Body of pancreas (tissue), 4 donors: Measurements from ENCODE around the gene FAM8A1. TPM values are rescaled to one million over a fixed set of nuclear protein-coding genes. Genes with fewer than 3 reads are reported as not detected.

Source experiments
- ATAC-seq: fragments of 150-250 bp; one replicate; pipeline ENCODE4 v1.9.1; 2016
- DNase-seq, 4 donors: peaks; one replicate each; pipeline ENCODE4 v3.0.0-alpha.2; 2019
- H3K27ac ChIP-seq, 4 donors: fragments of 200-600 bp; sonication (generic); 1 replicate in 3 of 4; 2 replicates in 1 of 4; pipeline versions ENCODE4 v1.5.1 to v1.6.1; 2016 to 2019; ENCODE audit warnings: mild to moderate bottlenecking in 1 of 4, mixed read lengths in 1 of 4, moderate library complexity in 1 of 4
- H3K27me3 ChIP-seq, 2 donors: fragments of 200-600 bp; sonication (generic); one replicate each; pipeline ENCODE4 v1.6.0; 2016; ENCODE audit warnings: mild to moderate bottlenecking in 1 of 2
- H3K36me3 ChIP-seq, 2 donors: fragments of 200-600 bp; sonication (generic); replicated peaks in 1 of 2; 2 replicates each; pipeline ENCODE4 v1.5.1; 2016; ENCODE audit warnings: low read depth in 2 of 2; ENCODE audit not compliant: insufficient read depth in 1 of 2
- H3K4me1 ChIP-seq: fragments of 200-600 bp; sonication (generic); one replicate; pipeline ENCODE4 v1.6.0; 2016
- H3K4me3 ChIP-seq, 2 donors: fragments of 200-600 bp; sonication (generic); 1 replicate in 1 of 2; 2 replicates in 1 of 2; pipeline ENCODE4 v1.5.1; 2016 to 2019
- H3K9me3 ChIP-seq, 3 donors: fragments of 200-600 bp; sonication (generic); 1 replicate in 2 of 3; 2 replicates in 1 of 3; pipeline ENCODE4 v1.5.1; 2016
- POLR2A ChIP-seq, 3 donors: fragments of 450-650 bp; IDR thresholded peaks; one replicate each; pipeline ENCODE4 v1.6.1; 2016; ENCODE audit warnings: antibody characterized with exemption in 3 of 3, mild to moderate bottlenecking in 2 of 3
- WGBS, 2 donors: methylation state at CpG; one replicate each; pipeline ENCODE4 v1.1.5; 2017; 5-methylcytosine and 5-hydroxymethylcytosine counted together
- intact Hi-C: fragments of 100-400 bp; cut with DNase I; formaldehyde crosslinking; loops from one replicate; pipeline ENCODE4 v1.15.1; 2023
- total RNA-seq, 2 donors: library from RNA; depleted of rRNA; stranded (reverse); fragments of >200 nt; gene quantifications; one replicate each; pipeline ENCODE4 v1.1.0, GENCODE V29; 2016
- TF ChIP-seq, protein P1 (sequence below), 7 experiments: fragments of 450-650 bp in 4 of 7; fragments of 200-600 bp in 3 of 7; sonication (generic) in 3 of 7; IDR thresholded peaks; one replicate each; pipeline ENCODE4 v1.5.1; 2016 to 2019; ENCODE audit warnings: antibody characterized with exemption in 7 of 7

Gene FAM8A1
- total RNA-seq, 2 donors from 2014 or later, result 15.5 to 22.6 TPM

GRCh38 chr6:17624396-17624795 is 24.3 kb downstream of the FAM8A1 start:
- intact Hi-C loops, result no loop called here
- TF ChIP-seq, protein P1, sequence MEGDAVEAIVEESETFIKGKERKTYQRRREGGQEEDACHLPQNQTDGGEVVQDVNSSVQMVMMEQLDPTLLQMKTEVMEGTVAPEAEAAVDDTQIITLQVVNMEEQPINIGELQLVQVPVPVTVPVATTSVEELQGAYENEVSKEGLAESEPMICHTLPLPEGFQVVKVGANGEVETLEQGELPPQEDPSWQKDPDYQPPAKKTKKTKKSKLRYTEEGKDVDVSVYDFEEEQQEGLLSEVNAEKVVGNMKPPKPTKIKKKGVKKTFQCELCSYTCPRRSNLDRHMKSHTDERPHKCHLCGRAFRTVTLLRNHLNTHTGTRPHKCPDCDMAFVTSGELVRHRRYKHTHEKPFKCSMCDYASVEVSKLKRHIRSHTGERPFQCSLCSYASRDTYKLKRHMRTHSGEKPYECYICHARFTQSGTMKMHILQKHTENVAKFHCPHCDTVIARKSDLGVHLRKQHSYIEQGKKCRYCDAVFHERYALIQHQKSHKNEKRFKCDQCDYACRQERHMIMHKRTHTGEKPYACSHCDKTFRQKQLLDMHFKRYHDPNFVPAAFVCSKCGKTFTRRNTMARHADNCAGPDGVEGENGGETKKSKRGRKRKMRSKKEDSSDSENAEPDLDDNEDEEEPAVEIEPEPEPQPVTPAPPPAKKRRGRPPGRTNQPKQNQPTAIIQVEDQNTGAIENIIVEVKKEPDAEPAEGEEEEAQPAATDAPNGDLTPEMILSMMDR (IDR thresholded peaks at IDR 0.05), result no peak
- TF ChIP-seq POLR2A (IDR thresholded peaks at IDR 0.05), result no peak
- Histone ChIP-seq H3K27me3 (no peaks in the 10 kb centered on the region), H3K4me3 (no peak overlapping the region), H3K36me3 (peaks cover 0 to 19% of the 10 kb centered on the region in 2 donors), H3K27ac (no peak overlapping the region), H3K4me1 (no peaks in the 10 kb centered on the region), H3K9me3 (no peaks in the 10 kb centered on the region)
- 74 to 80% methylated on average over 1 of the region's 1 CpG for WGBS, 2 donors
- no peak for ATAC-seq
- no peak for DNase-seq

DNA sequence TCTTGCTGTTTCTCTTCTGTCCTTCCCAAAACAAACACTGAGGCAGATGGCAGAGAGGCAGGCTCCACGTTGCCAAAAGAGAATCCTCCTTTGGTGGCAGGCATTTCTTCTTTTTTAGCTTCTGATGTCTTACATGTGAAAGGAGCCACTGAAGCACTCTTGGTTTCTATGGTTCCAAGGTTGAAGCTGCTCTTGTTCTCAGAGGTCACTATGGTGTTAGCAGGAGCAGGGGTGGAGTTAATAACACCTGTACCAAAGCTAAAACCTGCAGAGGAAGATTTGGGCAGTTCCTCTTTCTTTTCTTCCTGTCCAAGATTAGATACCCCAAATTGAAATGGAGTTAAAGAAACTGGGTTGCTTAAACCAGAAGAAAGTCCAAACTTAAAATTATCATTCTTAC is 28.8 kb downstream of the FAM8A1 start:
- H3K27me3 ChIP-seq, result no peaks in the 10 kb centered on the region
- no peak overlapping the region for H3K27ac ChIP-seq
- ATAC-seq, result no peak
- no peak for DNase-seq
- H3K4me3 ChIP-seq, result no peak overlapping the region
- H3K36me3 ChIP-seq, result peaks cover 0 to 21% of the 10 kb centered on the region in 2 donors
- WGBS, 2 donors, result 60 to 73% methylated on average over 1 of the region's 1 CpG
- intact Hi-C loops, result no loop called here
- TF ChIP-seq POLR2A (IDR thresholded peaks at IDR 0.05), result no peak
- TF ChIP-seq, protein P1 (IDR thresholded peaks at IDR 0.05), result no peak
- no peaks in the 10 kb centered on the region for H3K9me3 ChIP-seq
- H3K4me1 ChIP-seq, result no peaks in the 10 kb centered on the region

- Histone ChIP-seq H3K27ac (no peak overlapping the region), H3K4me3 (no peak overlapping the region), H3K36me3 (peaks cover 0 to 15% of the 10 kb centered on the region in 2 donors), H3K9me3 (no peaks in the 10 kb centered on the region), H3K4me1 (no peaks in the 10 kb centered on the region), H3K27me3 (no peaks in the 10 kb centered on the region)
- ATAC-seq, result no peak
- intact Hi-C loops, result no loop called here
- 87 to 88% methylated on average over 8 of the region's 8 CpGs for WGBS, 2 donors
- no peak for TF ChIP-seq POLR2A (IDR thresholded peaks at IDR 0.05)
- TF ChIP-seq, protein P1 (IDR thresholded peaks at IDR 0.05), result no peak
- DNase-seq, result no peak
Observed at GRCh38 chr6:17629824-17630510, 29.9 kb downstream of the FAM8A1 start.

DNA sequence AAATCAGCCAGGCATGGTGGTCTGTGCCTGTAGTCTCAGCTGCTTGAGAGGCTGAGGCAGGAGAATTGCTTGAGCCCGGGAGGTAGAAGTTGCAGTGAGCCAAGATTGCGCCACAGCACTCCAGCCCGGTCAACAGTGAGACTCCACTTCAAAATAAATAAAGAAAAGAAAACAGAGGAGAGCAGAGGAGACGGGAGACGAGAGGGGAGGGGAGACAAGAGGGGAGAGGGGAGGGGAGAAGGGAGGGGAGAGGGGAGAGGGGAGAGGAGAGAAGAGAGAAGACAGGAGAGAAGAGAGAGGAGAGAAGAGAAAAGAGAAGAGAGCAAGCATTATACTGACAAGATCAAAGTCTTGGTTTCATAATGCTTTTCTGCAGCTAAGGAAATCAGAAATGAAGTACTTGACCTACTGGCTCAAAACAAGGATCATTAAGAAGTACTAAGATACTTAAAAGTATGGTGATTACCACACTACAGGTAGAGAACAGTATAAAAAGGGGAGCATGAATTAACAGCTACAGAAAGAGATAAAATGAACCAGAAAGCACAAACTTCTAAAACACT is 30.5 kb downstream of the FAM8A1 start:
- DNase-seq (no peak), ATAC-seq (no peak)
- WGBS, 2 donors, result 39 to 42% methylated on average over 5 of the region's 5 CpGs
- Histone ChIP-seq H3K36me3 (peaks cover 0 to 12% of the 10 kb centered on the region in 2 donors), H3K4me3 (no peak overlapping the region), H3K27ac (no peak overlapping the region), H3K9me3 (no peaks in the 10 kb centered on the region), H3K4me1 (no peaks in the 10 kb centered on the region), H3K27me3 (no peaks in the 10 kb centered on the region)
- TF ChIP-seq, protein P1 (IDR thresholded peaks at IDR 0.05), result no peak
- no peak for TF ChIP-seq POLR2A (IDR thresholded peaks at IDR 0.05)
- intact Hi-C loops, result no loop called here

- Histone ChIP-seq H3K27me3 (no peaks in the 10 kb centered on the region), H3K36me3 (peaks cover 0 to 14% of the 10 kb centered on the region in 2 donors), H3K9me3 (no peaks in the 10 kb centered on the region), H3K4me1 (no peaks in the 10 kb centered on the region), H3K27ac (no peak overlapping the region), H3K4me3 (no peak overlapping the region)
- no peak for TF ChIP-seq POLR2A (IDR thresholded peaks at IDR 0.05)
- TF ChIP-seq, protein P1 (IDR thresholded peaks at IDR 0.05), result no peak
- no peak for ATAC-seq
- no peak for DNase-seq
- intact Hi-C loops, result no loop called here
- WGBS, 2 donors, result 91 to 94% methylated on average over 1 of the region's 1 CpG
Observed at GRCh38 chr6:17632934-17633333, 32.8 kb downstream of the FAM8A1 start.
